Esophagus muscularis mucosa (tissue), 4 donors: Measurements from ENCODE around the gene RPL13. TPM values are rescaled to one million over a fixed set of nuclear protein-coding genes. Genes with fewer than 3 reads are reported as not detected.

Source experiments
- DNase-seq: peaks from one replicate; pipeline ENCODE4 v3.0.0-alpha.2; 2017; ENCODE audit errors: extremely low spot score
- H3K27ac ChIP-seq, 4 donors: fragments of 200-600 bp; sonication (generic); replicated peaks in 1 of 4; 1 replicate in 3 of 4; 2 replicates in 1 of 4; pipeline ENCODE4 v1.5.1; 2016 to 2019; ENCODE audit warnings: mild to moderate bottlenecking in 1 of 4
- H3K27me3 ChIP-seq, 4 donors: fragments of 200-600 bp; sonication (generic); one replicate each; pipeline versions ENCODE4 v1.5.1 to v1.6.0; 2016 to 2019
- H3K36me3 ChIP-seq, 4 donors: fragments of 200-600 bp; sonication (generic); one replicate each; pipeline ENCODE4 v1.5.1; 2016 to 2019
- H3K4me1 ChIP-seq, 4 donors: fragments of 200-600 bp; sonication (generic); one replicate each; pipeline ENCODE4 v1.5.1; 2016 to 2019
- H3K4me3 ChIP-seq, 4 donors: fragments of 200-600 bp; sonication (generic); 1 replicate in 2 of 4; 2 replicates in 2 of 4; pipeline ENCODE4 v1.5.1; 2016 to 2019; ENCODE audit warnings: mild to moderate bottlenecking in 4 of 4, moderate library complexity in 1 of 4
- H3K9me3 ChIP-seq, 4 donors: fragments of 200-600 bp; sonication (generic); 1 replicate in 3 of 4; 2 replicates in 1 of 4; pipeline ENCODE4 v1.5.1; 2016 to 2019
- CTCF ChIP-seq, 3 experiments: fragments of 200-600 bp in 2 of 3; fragments of 450-650 bp in 1 of 3; sonication (generic) in 2 of 3; IDR thresholded peaks; one replicate each; pipeline ENCODE4 v1.5.1; 2017 to 2019; ENCODE audit warnings: antibody characterized with exemption in 3 of 3, mild to moderate bottlenecking in 2 of 3, moderate library complexity in 1 of 3
- EP300 ChIP-seq: sonication (generic); formaldehyde crosslinking; IDR thresholded peaks from one replicate; pipeline ENCODE4 v1.6.1; 2017; ENCODE audit warnings: antibody characterized with exemption
- POLR2A ChIP-seq: fragments of 450-650 bp; IDR thresholded peaks from one replicate; pipeline ENCODE4 v1.6.1; 2017; ENCODE audit warnings: antibody characterized with exemption, moderate library complexity, mild to moderate bottlenecking, low read depth
- POLR2AphosphoS5 ChIP-seq, 2 donors: sonication (generic); formaldehyde crosslinking; IDR thresholded peaks; one replicate each; pipeline ENCODE4 v1.6.1; 2017; ENCODE audit warnings: antibody characterized with exemption in 2 of 2
- WGBS: methylation state at CpG from one replicate; pipeline ENCODE4 v1.1.5; 2018; 5-methylcytosine and 5-hydroxymethylcytosine counted together
- intact Hi-C: fragments of 100-400 bp; cut with DNase I; formaldehyde crosslinking; loops from one replicate; pipeline ENCODE4 v1.15.1; 2023
- total RNA-seq, 4 donors: library from RNA; depleted of rRNA; stranded (reverse); fragments of >200 nt; gene quantifications; one replicate each; pipeline versions ENCODE4 v1.1.0 to v1.2.1, GENCODE V29; 2016

RPL13 gene
- total RNA-seq, 4 donors from 2014 or later = 4,039 to 6,804 (median 5,312) TPM

DNA sequence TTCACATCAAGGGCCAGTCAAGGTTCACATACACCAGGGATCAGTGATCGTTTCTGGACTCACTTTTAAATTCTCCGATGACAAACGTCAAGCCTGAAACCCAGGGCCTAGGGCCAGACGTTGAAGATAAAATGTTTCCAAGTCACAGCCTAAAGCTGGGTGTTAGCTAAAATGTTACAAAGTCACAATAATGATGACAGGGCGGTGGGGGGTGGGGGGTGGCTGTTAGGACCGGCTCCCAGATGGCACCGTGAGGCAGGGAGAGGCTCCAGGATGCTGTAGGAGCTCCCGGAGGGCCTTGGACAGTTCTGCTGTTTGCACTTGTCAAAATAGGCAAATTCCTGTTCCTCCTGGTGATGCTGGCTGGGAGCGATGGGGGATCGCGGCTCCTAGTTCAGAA lies 16.4 kb upstream of the RPL13 start:
- Histone ChIP-seq H3K4me1 (peaks cover 0 to 13% (median 10%) of the 10 kb centered on the region in 4 donors), H3K27me3 (no peaks in the 10 kb centered on the region), H3K27ac (no peak overlapping the region), H3K36me3 (peaks cover 44 to 77% (median 65%) of the 10 kb centered on the region in 4 donors), H3K4me3 (no peak overlapping the region), H3K9me3 (no peaks in the 10 kb centered on the region)
- DNase-seq = no peak
- no peak for TF ChIP-seq POLR2A
- no peak for TF ChIP-seq POLR2AphosphoS5 (IDR thresholded peaks at IDR 0.05)
- TF ChIP-seq EP300 = no peak
- no peak for TF ChIP-seq CTCF (IDR thresholded peaks at IDR 0.05)
- 85% methylated on average over 10 of the region's 11 CpGs for WGBS
- intact Hi-C loops = no loop called here

DNA sequence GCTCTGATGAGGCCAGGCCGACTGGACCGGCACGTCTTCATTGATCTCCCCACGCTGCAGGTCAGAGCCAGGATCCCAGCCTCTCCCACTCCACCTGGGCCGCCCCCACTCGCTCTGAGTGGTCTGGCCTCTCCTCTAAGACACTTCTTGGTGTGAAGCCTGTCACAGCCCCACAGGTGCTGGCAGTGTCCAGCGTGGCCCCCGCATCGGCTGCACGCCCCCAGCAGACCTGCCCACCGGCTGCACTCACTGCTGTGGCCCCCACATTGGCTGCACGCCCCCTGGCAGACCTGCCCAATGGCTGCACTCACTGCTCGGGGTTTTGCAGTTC lies 15.8 kb upstream of the RPL13 start:
- WGBS = 90% methylated on average over 13 of the region's 13 CpGs
- H3K36me3 ChIP-seq = peaks cover 49 to 80% (median 68%) of the 10 kb centered on the region in 4 donors
- peaks cover 0 to 13% (median 10%) of the 10 kb centered on the region in 4 donors for H3K4me1 ChIP-seq
- no peak for DNase-seq
- H3K27me3 ChIP-seq = no peaks in the 10 kb centered on the region
- intact Hi-C loops = no loop called here
- no peak overlapping the region for H3K27ac ChIP-seq
- no peak overlapping the region for H3K4me3 ChIP-seq
- TF ChIP-seq POLR2AphosphoS5 (IDR thresholded peaks at IDR 0.05) = no peak
- TF ChIP-seq POLR2A = no peak
- no peak for TF ChIP-seq EP300
- TF ChIP-seq CTCF (IDR thresholded peaks at IDR 0.05) = no peak
- no peaks in the 10 kb centered on the region for H3K9me3 ChIP-seq

- H3K9me3 ChIP-seq = no peaks in the 10 kb centered on the region
- no peak overlapping the region for H3K4me3 ChIP-seq
- H3K36me3 ChIP-seq = peaks cover 53 to 85% (median 73%) of the 10 kb centered on the region in 4 donors
- no peak overlapping the region for H3K27ac ChIP-seq
- TF ChIP-seq EP300 (no peak), POLR2AphosphoS5 (IDR thresholded peaks at IDR 0.05) (no peak), CTCF (IDR thresholded peaks at IDR 0.05) (no peak), POLR2A (no peak)
- 92% methylated on average over 11 of the region's 17 CpGs for WGBS
- H3K4me1 ChIP-seq = peaks cover 0 to 13% (median 10%) of the 10 kb centered on the region in 4 donors
- no peak for DNase-seq
- intact Hi-C loops = no loop called here
- no peaks in the 10 kb centered on the region for H3K27me3 ChIP-seq
These were observed 15.2 kb upstream of the RPL13 start for GRCh38 chr16:89545044-89545830.

DNA sequence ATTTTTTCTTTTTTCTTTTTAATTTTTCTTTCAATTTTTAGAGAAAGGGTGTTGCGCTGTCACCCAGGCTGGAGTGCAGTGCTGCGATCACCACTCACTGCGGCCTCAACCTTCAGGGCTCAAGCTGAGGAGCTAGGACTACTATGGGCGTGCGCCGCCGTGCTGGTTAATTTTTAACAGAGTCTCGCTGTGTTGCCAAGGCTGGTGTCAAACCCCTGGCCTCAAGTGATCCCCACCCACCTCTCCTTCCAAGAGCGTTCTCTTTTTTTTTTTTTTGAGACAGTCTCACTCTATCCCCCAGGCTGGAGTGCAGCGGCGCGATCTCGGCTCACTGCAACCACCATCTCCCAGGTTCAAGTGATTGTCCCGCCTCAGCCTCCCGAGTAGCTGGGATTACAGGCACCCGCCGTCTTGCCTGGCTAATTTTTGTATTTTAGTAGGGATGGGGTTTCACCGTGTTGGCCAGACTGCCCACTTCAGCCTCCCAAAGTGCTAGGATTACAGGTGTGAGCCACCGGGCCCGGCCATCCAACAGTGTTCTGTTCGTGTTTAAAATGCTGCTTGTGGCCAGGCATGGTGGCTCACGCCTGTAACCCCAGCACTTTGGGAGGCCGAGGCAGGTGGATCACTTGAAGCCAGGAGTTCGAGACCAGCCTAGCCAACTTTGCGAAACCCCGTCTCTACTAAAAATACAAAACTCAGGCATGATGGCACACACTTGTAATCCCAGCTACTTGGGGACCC lies 14.5 kb upstream of the RPL13 start:
- intact Hi-C loops = no loop called here
- WGBS = 96% methylated on average over 26 of the region's 26 CpGs
- TF ChIP-seq CTCF (IDR thresholded peaks at IDR 0.05) = no peak
- TF ChIP-seq POLR2A = no peak
- TF ChIP-seq POLR2AphosphoS5 (IDR thresholded peaks at IDR 0.05) = no peak
- no peak for TF ChIP-seq EP300
- Histone ChIP-seq H3K27me3 (no peaks in the 10 kb centered on the region), H3K4me3 (no peak overlapping the region), H3K27ac (no peak overlapping the region), H3K4me1 (peaks cover 0 to 13% (median 10%) of the 10 kb centered on the region in 4 donors), H3K9me3 (no peaks in the 10 kb centered on the region), H3K36me3 (peaks cover 58 to 85% (median 80%) of the 10 kb centered on the region in 4 donors)
- DNase-seq = no peak
